GM06990 (cell line): ENCODE results near the gene ULBP1.
"Not testable (repeated sequence)": the region's sequence is repeated elsewhere in the genome, so short reads cannot be mapped to it uniquely, and the experiment has no call there.

Source experiments
- DNase-seq: peaks from one replicate; pipeline ENCODE4 v3.0.0-alpha.2; 2011; ENCODE audit not compliant: insufficient read length; ENCODE audit errors: extremely low read depth
- H3K27me3 ChIP-seq: replicated peaks from 2 replicates; pipeline ENCODE4 v1.6.0; 2011; ENCODE audit warnings: low read length; ENCODE audit not compliant: control insufficient read depth, insufficient read depth
- H3K36me3 ChIP-seq: 2 replicates; pipeline ENCODE4 v1.5.1; 2011; ENCODE audit warnings: low read length; ENCODE audit not compliant: control insufficient read depth, insufficient read depth
- H3K4me3 ChIP-seq: replicated peaks from 2 replicates; pipeline ENCODE4 v1.5.1; 2011; ENCODE audit warnings: low read depth, mild to moderate bottlenecking, control low read depth, low read length
- TF ChIP-seq, protein P1 (sequence below): IDR thresholded peaks from 2 replicates; pipeline ENCODE4 v1.5.1; 2011; ENCODE audit warnings: low read length, control low read depth, mild to moderate bottlenecking, inconsistent platforms; ENCODE audit not compliant: insufficient read depth, poor library complexity, severe bottlenecking

ULBP1 gene

DNA sequence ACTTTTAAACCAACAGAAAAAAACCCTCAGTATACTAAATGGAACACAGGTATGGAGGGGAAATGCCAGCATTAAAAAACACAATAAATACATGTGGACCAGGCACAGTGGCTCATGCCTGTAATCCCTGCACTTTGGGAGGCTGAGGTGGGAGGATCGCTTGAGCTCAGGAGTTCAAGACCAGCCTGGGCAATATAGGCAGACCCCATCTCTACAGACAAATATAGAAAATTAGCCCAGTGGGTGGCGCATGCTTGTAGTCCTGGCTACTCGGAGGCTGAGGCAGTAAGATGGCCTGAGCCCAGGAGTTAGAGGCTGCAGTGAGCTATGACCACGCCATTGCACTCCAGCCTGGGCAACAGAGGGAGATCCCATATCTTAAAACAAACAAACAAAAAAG, 3.9 kb upstream of the ULBP1 start:
- H3K27me3 ChIP-seq, DNase-seq, H3K4me3 ChIP-seq, H3K36me3 ChIP-seq: not testable (repeated sequence)

DNA sequence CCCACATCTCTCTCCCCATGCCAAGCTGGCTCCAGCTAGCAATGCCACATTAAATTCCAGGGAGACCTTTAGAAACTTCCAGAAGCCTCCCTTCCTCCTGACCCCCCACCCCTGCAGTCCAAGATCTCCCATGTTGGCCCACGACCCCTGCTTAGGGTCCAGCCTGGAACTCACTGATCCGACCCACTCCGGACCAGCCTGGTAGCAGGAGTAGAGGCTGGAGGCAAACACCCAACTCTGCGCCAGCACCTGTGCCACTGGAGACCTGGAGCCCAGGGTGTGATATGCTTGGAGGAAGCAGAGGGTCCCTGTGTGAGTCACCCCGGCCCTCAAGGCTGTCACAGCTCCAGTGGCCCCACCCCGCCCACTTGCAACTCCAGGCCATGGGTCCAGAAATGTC, 3.3 kb upstream of the ULBP1 start:
- H3K27me3 ChIP-seq: peaks cover 5% of the 10 kb centered on the region
- H3K36me3 ChIP-seq: no peaks in the 10 kb centered on the region
- TF ChIP-seq, protein P1, sequence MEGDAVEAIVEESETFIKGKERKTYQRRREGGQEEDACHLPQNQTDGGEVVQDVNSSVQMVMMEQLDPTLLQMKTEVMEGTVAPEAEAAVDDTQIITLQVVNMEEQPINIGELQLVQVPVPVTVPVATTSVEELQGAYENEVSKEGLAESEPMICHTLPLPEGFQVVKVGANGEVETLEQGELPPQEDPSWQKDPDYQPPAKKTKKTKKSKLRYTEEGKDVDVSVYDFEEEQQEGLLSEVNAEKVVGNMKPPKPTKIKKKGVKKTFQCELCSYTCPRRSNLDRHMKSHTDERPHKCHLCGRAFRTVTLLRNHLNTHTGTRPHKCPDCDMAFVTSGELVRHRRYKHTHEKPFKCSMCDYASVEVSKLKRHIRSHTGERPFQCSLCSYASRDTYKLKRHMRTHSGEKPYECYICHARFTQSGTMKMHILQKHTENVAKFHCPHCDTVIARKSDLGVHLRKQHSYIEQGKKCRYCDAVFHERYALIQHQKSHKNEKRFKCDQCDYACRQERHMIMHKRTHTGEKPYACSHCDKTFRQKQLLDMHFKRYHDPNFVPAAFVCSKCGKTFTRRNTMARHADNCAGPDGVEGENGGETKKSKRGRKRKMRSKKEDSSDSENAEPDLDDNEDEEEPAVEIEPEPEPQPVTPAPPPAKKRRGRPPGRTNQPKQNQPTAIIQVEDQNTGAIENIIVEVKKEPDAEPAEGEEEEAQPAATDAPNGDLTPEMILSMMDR: no peak
- no peak overlapping the region for H3K4me3 ChIP-seq
- DNase-seq: no peak

DNA sequence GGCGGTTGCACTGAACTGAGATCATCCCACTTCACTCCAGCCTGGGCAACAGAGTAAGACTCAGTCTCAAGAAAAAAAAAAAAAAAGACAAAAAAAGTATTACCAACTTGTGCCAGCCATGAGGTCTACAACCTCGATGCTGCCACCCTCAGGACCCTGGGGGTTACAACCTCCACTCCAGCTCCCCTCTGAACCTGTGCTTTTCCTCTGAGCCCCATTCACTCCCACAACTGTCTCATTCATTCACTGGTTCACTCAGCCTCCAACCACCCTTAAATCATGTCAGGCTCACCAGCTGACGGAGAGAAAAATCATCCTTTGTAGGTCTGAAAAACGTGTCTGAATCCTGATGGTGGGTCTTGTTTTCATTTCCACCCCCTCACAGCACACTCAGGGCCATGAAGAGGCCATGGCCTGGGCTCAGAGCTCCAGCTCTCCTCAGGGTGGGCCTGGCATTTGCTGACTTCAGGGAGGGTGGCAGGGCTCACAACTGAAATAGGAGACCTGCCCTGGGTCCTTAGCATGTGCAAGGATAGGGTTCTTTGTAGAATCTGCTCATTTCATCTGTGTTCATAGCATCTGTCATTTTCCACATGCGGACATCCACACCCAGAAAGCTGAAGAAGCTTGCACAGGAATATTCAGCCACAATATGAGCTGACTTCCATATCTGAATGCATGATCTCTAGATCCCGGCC, 1.9 kb upstream of the ULBP1 start:
- Histone ChIP-seq H3K36me3 (no peaks in the 10 kb centered on the region), H3K4me3 (no peak overlapping the region), H3K27me3 (peaks cover 5% of the 10 kb centered on the region)
- TF ChIP-seq, protein P1: peak; percentile 31
- DNase-seq: no peak

DNA sequence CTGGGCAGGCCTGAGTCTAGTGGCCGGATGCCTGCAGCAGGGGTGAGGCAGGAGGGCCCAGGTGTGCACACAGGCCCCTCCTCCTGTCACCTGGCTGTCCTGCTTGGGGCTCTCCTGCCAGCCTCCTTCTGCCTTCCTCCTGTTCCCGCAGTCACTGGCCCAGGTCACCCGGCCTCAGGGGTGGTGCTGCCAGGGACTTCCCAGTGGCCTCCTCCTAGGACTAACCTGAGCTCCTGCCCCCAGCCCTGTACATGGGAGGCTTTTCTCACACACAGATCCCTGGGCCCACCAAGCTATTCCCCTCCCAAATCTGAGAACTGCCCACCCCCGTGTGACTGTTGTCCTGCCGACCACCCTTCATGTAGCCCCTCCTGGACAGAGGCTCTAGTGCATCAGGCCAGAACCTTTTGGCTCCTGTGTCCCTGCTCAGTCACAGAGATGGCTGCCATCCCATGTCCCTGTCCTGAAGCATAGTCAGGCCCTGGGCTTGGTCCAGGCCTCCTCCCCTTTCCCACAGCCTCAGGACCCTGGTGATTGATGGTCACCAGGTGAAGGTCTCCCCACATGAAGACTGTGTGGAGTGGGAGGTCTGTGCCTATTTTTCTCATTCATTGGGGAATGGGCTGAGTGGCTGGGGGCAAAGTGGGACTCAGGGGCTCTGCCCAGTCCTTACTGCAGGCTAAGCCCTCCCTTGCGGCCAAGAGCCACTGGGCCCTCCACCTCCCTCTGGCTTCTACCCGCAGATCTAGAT, 1.1 kb upstream of the ULBP1 start:
- DNase-seq: no peak
- Histone ChIP-seq H3K27me3 (peaks cover 5% of the 10 kb centered on the region), H3K36me3 (no peaks in the 10 kb centered on the region), H3K4me3 (no peak overlapping the region)
- TF ChIP-seq, protein P1: no peak

DNA sequence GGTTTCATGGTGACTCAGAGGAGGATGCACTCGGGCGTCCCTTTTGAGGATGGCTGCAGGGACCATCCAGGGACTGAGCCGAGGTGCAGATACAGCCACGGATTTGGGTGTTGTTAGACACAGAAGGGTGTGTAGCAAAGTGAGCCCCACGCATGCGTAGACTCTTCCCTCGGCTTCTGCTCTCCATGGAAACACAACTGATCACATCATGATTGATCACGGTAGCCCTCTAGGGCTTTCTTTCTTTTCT, 606 bp upstream of the ULBP1 start:
- peaks cover 5% of the 10 kb centered on the region for H3K27me3 ChIP-seq
- no peaks in the 10 kb centered on the region for H3K36me3 ChIP-seq
- TF ChIP-seq, protein P1: no peak
- peak; percentile 30 for DNase-seq
- H3K4me3 ChIP-seq: no peak overlapping the region; the same call in 1 of the 2 replicates

DNA sequence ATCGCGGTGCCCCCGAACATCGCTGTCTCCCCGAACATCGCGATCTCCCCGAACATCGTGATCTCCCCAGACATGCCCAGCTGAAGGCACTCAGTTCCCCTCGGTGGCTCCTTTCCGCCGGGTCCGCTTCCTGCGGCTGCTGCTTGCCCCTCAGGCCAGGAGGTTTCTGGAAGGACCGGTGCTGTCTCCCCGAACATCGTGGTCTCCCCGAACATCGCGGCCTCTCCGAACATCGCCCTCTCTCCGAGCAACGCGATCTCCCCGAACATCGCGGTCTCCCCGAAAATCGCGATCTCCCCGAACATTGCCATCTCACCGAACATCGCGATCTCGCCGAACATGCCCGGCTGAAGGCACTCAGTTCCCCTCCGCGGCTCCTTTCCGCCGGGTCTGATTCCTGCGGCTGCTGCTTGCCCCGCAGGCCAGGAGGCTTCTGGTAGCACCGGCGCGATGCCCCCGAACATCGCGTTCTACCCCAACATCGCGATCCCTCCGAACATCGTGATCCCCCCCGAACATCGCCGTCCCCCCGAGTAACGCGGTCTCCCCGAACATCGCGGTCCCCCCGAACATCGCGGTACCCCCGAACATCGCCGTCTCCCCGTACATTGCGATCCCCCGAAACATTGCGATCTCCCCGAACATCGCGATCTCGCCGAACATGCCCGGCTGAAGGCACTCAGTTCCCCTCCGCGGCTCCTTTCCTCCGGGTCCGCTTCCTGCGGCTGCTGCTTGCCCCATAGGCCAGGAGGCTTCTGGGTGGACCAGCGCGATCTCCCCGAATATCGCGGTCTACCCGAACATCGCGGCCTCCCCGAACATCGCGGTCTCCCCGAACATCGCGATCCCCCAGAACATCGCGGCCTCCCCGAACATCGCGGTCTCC, 808 bp downstream of the ULBP1 start:
- no peaks in the 10 kb centered on the region for H3K36me3 ChIP-seq
- DNase-seq: peak; percentile 37
- peak overlapping the region; percentile 45; the same call in 1 of the 2 replicates for H3K4me3 ChIP-seq
- TF ChIP-seq, protein P1: no peak
- H3K27me3 ChIP-seq: peaks cover 7% of the 10 kb centered on the region
